ENCODE data around the gene DHFR2.
"Not testable (repeated sequence)": the region's sequence is repeated elsewhere in the genome, so short reads cannot be mapped to it uniquely, and the experiment has no call there.

DHFR2 gene

DNA sequence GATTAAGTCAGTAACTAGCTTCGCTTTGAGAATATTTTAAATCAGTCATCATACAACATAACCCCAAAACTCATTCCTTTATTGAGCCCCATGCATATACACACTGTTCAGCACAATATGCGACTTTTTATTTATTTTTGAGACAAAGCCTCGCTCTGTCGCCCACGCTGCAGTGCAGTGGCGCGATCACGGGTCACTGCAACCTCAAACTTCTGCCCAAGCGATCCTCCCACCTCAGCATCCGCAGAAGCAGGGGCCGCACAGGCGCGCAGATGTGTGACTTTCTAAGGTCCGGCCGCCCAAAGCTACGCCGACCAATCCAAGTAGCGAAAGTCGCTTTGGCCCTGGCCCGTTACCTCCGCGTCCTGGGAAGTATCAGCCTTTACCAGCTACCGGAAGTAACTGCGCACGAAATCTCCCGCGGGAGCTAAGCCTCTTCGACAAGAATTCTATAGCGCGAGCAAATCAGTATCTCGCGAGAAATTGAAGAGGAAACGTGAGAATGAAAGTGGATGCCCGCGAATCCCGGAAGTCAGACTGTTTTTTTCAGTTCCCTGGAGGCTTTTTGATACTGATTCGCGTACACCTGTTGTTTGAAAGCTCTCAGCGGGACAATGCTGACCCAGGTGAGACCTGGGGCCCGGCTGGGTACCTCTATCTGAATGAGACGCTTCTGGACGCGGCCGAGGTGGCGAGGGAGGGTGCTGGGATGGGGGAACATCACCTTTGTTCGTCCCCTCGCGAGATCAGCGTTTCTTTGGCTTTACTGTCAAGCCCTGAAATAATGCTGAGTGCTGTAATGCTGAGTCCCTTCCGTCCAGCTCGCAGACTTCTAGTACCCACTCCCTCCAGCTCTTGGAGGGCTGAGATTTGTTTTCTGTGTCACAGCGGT is at the start of gene DHFR2, which contains the start of gene NSUN3:
Gene DHFR2 (minus strand): TSS at position 404 of the 892 bp plus-strand sequence. CDS start 1,405 bp downstream, outside the sequence.
Gene NSUN3 (plus strand): TSS at position 549 of the 892 bp plus-strand sequence. CDS start 66 bp downstream, at position 615.
- peak; percentile 79 for DNase-seq

DNA sequence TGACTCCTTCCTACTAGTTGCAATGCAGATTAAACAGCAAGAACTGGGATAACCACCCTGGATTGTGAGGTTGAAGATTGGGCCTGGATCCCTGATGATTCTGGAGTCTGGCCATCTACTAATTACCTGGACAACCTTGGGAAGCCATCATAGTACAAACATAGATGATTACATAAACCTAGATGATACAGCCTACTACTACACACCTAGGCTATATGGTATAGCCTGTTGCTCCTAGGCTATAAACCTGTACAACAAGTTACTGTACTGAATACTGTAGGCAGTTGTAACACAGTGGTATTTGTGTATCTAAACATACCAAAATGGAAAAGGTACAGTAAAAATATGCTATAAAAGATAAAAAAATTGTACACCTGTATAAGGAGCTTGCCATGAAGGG is 48.1 kb upstream of the DHFR2 start:
- no peak for DNase-seq

- not testable (repeated sequence) for DNase-seq
These were observed 47.5 kb upstream of the DHFR2 start for GRCh38 chr3:94110232-94110631.

- no peak for DNase-seq
These were observed 43.6 kb upstream of the DHFR2 start for GRCh38 chr3:94106268-94106667.

- DNase-seq, result no peak
These were observed 39.1 kb upstream of the DHFR2 start for GRCh38 chr3:94101860-94102259.

- DNase-seq, result no peak
These were observed 36.6 kb upstream of the DHFR2 start for GRCh38 chr3:94099311-94099710.

DNA sequence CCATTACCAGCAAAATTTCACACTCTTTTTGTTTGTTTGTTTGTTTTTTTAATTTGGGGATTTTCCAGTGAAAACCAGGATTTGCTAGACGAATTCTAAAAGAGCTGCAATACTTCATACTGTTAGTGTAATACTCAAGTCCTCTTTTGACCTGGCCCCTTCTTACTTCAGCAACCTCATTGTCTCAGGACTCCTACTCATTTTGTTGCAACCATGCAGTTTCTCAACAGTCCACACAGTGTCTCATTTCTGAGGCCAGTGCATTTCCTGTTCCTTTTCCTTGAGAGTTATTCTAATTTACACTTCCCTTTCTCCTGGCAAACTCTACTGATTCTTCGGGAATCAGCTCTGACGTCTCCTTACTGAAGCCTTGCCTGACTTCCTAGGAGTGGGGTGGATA is 35.7 kb upstream of the DHFR2 start:
- DNase-seq, result no peak

GRCh38 chr3:94095111-94095510 is 32.4 kb upstream of the DHFR2 start:
- no peak for DNase-seq

DNA sequence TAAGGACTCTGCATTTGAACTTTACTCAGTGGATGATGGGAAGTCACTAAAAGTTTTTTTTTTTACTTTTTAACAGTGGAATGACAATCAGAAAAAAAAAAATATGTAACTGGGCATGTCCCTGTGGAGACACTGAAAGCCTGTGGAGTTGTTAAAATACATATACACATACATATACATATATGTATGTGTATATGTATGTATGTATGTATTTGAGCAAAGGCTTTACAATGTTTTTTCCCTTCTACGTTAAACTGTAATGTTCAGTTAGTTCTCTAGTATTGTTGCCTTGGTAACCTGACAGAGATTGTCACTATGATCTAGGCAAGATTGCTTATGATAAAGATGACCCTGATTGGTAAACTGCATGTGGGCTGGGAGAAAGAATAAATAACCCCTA is 30.4 kb upstream of the DHFR2 start:
- DNase-seq, result no peak

GRCh38 chr3:94092086-94092485 is 29.4 kb upstream of the DHFR2 start:
- DNase-seq, result no peak

GRCh38 chr3:94089126-94089525 is 26.4 kb upstream of the DHFR2 start:
- DNase-seq, result no peak

GRCh38 chr3:94083261-94083660 is 20.5 kb upstream of the DHFR2 start:
- no peak for DNase-seq

GRCh38 chr3:94082391-94082937 is 19.7 kb upstream of the DHFR2 start:
- no peak for DNase-seq

DNA sequence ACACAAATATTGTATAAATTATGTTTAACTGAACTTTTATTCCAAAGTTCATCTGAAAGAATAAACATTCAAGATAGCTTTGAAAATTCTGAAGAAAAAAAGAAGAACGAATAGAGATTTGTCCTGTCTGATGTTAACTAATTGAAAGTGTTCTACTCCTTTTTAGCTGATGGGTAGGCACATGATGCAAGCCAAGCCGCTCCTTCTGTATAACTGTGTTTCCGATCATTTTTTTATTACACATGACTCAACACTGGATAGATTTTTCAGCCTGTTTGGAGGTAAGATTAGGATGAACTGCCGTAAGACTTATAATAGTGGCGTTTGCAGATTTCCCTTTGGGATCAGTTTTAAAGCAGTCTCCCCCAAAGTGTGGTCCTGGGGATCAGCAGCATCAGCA is 19.2 kb upstream of the DHFR2 start:
- DNase-seq, result no peak

DNA sequence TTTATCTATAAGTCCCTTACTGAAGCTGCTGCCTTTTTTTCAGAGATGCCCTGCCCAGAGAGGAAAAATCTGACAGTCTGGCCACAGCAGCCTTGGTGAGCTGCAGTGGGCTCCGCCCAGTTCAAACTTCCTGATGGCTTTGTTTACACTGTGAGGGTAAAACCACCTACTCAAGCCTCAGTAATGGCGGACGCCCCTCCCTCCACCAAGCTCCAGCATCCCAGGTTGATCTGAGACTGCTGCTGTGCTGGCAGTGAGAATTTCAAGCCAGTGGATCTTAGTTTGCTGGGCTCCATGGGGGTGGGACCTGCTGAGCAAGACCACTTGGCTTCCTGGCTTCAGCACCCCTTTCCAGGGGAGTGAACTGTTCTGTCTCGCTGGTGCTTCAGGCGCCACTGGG is 17.8 kb upstream of the DHFR2 start:
- not testable (repeated sequence) for DNase-seq

DNA sequence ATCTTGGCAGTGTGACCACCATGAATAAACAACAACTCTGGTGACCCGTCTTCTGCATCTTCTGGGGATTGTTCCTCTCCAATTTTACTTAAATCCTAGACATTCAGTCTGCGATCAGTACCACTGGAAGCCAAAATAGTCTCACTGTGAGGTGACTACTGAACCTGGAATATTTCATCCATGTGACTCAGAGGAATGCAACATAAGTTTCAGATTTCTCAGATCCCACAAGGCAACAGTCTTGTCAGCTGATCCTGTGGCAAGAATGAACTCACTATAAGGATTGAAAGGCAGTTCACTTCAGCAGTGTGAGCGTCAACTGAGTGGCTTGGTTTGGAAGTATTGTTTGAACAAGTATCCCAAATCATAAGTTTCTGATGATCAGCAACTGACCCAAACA is 13.3 kb upstream of the DHFR2 start:
- no peak for DNase-seq

DNA sequence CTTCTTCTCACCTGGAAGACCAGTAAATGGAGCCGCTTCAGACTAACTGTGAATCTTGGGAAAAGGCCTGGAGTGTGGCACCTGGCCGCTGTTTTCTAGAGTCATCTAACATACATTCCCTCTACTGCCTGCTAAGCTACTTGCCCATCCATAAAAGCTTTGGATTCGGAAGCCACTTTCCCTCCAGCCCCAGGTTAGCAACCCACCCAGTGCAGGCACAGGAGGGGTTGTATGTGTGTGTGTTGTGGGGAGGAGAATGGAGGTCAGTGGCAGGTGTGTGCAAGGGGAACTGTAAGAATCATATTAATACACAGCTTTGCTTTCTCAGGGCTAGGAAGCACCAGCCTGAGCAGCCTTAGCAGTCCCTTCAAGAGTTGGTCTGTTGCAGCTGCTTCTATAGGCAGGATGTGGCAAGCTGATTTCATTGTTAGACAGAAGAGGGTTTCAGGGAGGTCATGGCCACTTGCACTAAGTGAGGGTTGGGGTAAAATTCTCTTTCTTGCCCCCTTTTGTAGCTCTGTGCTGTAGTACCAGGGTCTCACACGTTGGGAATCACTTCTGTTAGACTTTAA is 9.1 kb upstream of the DHFR2 start:
- no peak for DNase-seq

GRCh38 chr3:94070341-94070911 is 7.7 kb upstream of the DHFR2 start:
- no peak for DNase-seq

GRCh38 chr3:94069194-94069813 is 6.6 kb upstream of the DHFR2 start:
- no peak for DNase-seq

DNA sequence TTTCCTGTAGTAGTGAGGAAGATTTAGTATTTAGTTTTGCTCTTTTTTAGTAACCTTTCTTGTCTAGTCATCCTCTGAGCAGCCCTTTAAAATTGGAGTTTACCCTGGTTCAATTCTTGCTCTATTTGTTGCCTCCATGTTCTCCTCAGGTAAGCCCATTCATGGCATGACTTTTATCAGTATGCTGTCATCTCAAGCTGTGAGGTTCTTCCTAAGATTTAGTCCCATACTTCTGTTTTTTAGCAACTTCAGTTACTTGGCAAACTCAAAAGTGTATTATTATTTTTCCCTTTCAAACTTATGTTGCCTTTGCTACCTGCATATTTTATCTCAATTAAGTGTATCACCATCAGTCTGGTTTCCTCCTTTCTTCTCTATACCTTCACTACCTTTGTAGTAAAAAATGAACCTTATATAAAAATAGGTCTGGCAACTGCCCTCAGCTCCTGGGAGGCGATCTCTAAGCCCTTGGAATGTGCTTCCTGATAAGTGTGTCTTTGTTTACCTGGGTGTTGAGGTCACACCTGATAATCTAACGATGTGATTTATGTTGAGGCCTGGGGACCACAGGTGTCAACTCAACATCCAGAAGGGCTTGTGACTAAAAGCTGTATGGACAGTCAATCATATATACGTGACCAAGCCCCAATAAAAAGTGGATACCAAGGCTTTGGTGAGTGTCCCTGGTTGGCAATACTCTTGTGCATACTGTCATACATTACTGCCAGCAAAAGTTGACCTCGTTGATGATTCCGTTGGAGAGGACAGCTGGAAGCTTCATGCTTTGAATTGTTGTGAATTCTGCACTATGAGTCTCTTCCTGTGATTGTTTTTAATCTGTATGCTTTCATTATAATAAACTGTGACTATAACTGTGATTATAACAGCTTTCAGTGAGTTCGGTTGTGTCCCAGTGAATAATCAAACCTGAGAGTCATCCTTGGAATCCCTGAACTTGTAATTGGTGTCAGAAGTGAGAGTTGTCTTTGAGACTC is 4.1 kb upstream of the DHFR2 start:
- no peak for DNase-seq

DNA sequence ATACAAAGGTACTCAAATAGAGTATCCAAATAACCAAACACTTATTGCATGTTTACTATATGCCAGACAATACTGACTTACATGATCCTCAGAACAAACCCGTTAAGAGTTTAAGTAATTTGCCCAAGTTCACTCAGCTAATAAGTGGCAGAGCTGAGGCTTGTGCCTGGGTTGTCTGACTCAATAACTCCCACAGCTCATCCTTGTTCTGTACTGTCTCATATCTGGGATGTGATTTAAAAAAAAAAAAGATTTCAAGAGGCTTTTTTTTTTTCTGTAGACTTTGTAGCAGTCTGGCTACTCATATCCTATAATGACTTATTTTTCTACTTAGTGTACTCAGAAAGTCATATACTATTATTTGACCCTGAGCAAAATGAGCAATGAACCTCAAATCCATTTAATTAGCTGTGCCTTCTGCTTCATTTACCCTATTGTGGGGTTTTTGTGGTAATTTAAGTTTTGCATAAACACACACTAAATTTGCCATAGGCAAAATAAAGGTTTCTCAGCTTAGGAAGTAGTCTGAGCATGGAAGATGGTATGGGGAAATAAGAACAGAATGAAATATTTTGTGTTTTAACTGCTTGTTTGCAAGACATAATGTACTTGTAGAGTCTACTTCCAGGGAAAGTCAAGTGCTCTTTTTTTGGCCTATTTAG is 3.2 kb upstream of the DHFR2 start:
- DNase-seq, result no peak
